Lower lobe of right lung (tissue), 2 donors: ENCODE measurements around the gene NDUFA3. TPM values are rescaled to one million over a fixed set of nuclear protein-coding genes. Genes with fewer than 3 reads are reported as not detected.
A peak's percentile ranks its signal among the peaks of the same experiment; 100 is the strongest.

ENCODE experiments used
- ATAC-seq, 2 donors: fragments of 200-7000 bp; cut with Tn5 transposase; one replicate each; pipeline ENCODE4 v1.9.1; 2020 to 2022; ENCODE audit warnings: mild to moderate bottlenecking in 2 of 2, moderate library complexity in 2 of 2
- DNase-seq: peaks from one replicate; pipeline ENCODE4 v3.0.0-alpha.2; 2020
- H3K27ac ChIP-seq: fragments of 200-600 bp; one replicate; pipeline ENCODE4 v1.8.0; 2022
- H3K27me3 ChIP-seq: fragments of 200-600 bp; one replicate; pipeline ENCODE4 v1.8.0; 2022; ENCODE audit warnings: low read depth
- H3K36me3 ChIP-seq: fragments of 200-600 bp; one replicate; pipeline ENCODE4 v1.8.0; 2022; ENCODE audit warnings: mild to moderate bottlenecking
- H3K4me1 ChIP-seq: fragments of 200-600 bp; one replicate; pipeline ENCODE4 v1.8.0; 2022
- H3K4me3 ChIP-seq: fragments of 200-600 bp; one replicate; pipeline ENCODE4 v1.8.0; 2022; ENCODE audit warnings: mild to moderate bottlenecking
- H3K9me3 ChIP-seq: fragments of 200-600 bp; one replicate; pipeline ENCODE4 v1.8.0; 2022
- CTCF ChIP-seq: fragments of 200-600 bp; IDR thresholded peaks from one replicate; pipeline ENCODE4 v1.8.0; 2022; ENCODE audit warnings: antibody characterized with exemption, mild to moderate bottlenecking
- intact Hi-C: fragments of 100-400 bp; cut with DNase I; formaldehyde crosslinking; loops from one replicate; pipeline ENCODE4 v1.11.0; 2022
- total RNA-seq: library from RNA; stranded (reverse); fragmentation: NEBNext Ultra II Directional; extraction: Animal tissue kit (Norgen Biotek cat#: 25700); gene quantifications from one replicate; pipeline ENCODE4 v1.2.1, GENCODE V29; 2021
- donor health status: DM: no; HTN: yes; CAD: no; lungs with severe emphysema.

Gene NDUFA3
- total RNA-seq, 1 donor from 2014 or later: 119 TPM

DNA sequence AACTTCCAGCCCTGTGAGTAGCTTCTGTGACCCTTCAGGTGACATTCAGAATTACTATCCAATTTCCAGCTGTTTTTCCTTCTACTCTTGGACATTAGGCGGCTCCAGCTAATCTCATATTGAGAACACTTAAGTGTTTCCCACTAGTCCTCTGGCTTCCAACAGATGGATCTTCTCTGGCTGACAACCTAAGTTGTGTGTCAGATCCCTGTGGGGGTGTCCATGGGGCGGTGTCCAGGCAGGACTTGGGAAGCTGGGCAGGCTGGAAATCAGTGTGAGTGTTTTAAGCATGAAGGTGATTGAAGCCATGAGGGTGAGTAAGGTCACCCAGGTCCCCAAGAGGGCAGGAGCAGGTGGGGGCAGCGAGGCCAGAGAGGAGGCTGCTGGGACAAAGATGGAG is 45.0 kb downstream of the NDUFA3 start:
- no peak overlapping the region for H3K4me3 ChIP-seq
- peaks cover 100% of the 10 kb centered on the region for H3K36me3 ChIP-seq
- no peaks in the 10 kb centered on the region for H3K4me1 ChIP-seq
- intact Hi-C loops: no loop called here
- no peak for TF ChIP-seq CTCF
- no peak for DNase-seq
- no peak for ATAC-seq
- no peak overlapping the region for H3K27ac ChIP-seq
- H3K27me3 ChIP-seq: no peaks in the 10 kb centered on the region
- no peaks in the 10 kb centered on the region for H3K9me3 ChIP-seq

DNA sequence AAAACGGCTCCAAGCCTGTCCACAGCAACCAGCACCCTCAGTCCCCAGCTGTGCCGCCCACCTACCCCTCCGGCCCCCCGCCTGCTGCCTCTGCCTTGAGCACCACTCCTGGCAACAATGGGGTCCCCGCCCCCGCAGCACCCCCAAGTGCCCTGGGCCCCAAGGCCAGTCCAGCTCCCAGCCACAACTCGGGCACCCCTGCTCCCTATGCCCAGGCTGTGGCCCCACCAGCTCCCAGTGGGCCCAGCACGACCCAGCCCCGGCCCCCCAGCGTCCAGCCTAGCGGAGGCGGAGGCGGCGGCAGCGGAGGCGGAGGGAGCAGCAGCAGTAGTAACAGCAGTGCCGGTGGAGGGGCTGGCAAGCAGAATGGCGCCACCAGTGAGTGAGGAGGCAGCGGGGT is 45.5 kb downstream of the NDUFA3 start:
- no peak for TF ChIP-seq CTCF
- H3K27me3 ChIP-seq: no peaks in the 10 kb centered on the region
- H3K36me3 ChIP-seq: peaks cover 100% of the 10 kb centered on the region
- ATAC-seq: no peak
- H3K4me3 ChIP-seq: no peak overlapping the region
- no peaks in the 10 kb centered on the region for H3K9me3 ChIP-seq
- H3K4me1 ChIP-seq: no peaks in the 10 kb centered on the region
- peak overlapping the region; percentile 18 for H3K27ac ChIP-seq
- intact Hi-C loops: no loop called here
- DNase-seq: no peak

DNA sequence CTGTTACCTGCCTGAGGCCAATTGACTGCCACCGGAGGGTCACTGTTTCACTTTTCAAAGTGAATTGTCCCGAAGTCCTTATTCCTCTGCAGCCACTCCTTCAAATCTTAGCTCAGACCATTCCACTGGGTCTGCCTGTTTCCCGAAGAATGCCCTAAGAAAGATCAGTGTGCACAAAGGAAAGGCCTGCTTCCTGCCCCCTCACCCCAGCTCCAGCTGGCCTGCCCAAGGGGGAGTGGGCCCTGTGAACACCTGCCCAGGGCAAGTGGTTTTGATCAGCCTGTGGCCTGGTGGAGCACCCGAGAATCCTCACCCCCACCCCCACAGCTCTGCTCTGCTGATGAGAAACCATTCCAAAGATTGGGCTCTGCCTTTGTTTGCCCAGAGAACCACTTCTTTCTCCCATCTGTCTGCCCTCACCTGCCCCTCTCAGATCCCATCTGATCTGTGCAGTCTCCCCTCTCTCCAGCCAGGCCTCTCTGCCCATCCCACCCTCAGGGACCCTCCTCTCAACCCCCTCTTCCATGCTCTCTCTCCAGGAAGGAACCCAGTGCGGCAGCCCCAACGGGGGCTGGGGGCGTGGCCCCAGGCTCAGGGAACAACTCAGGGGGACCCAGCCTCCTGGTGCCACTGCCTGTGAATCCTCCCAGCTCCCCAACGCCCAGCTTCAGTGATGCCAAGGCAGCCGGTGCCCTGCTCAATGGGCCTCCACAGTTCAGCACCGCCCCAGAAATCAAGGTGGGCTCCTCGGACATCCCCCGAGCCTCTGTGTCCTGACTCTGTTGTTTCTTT is 46.6 kb downstream of the NDUFA3 start:
- TF ChIP-seq CTCF: no peak
- H3K9me3 ChIP-seq: no peaks in the 10 kb centered on the region
- no peak overlapping the region for H3K27ac ChIP-seq
- DNase-seq: no peak
- H3K4me3 ChIP-seq: no peak overlapping the region
- H3K36me3 ChIP-seq: peaks cover 100% of the 10 kb centered on the region
- no peak for ATAC-seq
- no peaks in the 10 kb centered on the region for H3K4me1 ChIP-seq
- intact Hi-C loops: no loop called here
- H3K27me3 ChIP-seq: no peaks in the 10 kb centered on the region

- intact Hi-C loops: no loop called here
- Histone ChIP-seq H3K27me3 (no peaks in the 10 kb centered on the region), H3K27ac (no peak overlapping the region), H3K9me3 (no peaks in the 10 kb centered on the region), H3K4me3 (no peak overlapping the region), H3K36me3 (peaks cover 100% of the 10 kb centered on the region), H3K4me1 (no peaks in the 10 kb centered on the region)
- TF ChIP-seq CTCF: no peak
- no peak for DNase-seq
- ATAC-seq: no peak
These were observed 48.8 kb downstream of the NDUFA3 start for GRCh38 chr19:54151362-54152035.

DNA sequence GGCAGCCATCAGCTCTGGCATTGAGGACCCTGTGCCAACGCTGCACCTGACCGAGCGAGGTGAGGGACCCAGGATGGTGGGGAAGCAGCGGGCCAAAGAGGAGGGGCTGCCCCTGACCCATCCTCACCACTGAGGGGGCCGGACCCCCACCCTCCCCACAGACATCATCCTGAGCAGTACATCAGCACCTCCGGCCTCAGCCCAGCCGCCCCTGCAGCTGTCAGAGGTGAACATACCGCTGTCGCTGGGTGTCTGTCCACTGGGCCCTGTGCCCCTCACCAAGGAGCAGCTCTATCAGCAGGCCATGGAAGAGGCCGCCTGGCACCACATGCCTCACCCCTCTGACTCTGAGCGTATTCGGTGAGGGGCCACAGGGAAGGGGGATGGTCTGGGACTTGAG is 49.6 kb downstream of the NDUFA3 start:
- Histone ChIP-seq H3K4me3 (no peak overlapping the region), H3K36me3 (peaks cover 100% of the 10 kb centered on the region), H3K9me3 (no peaks in the 10 kb centered on the region), H3K27ac (no peak overlapping the region), H3K4me1 (no peaks in the 10 kb centered on the region), H3K27me3 (no peaks in the 10 kb centered on the region)
- intact Hi-C loops: no loop called here
- no peak for TF ChIP-seq CTCF
- DNase-seq: no peak
- no peak for ATAC-seq
